B cell (primary cell): ENCODE results near the gene HMCN1.

Experiments
- EZH2 ChIP-seq: IDR thresholded peaks from 2 replicates; pipeline ENCODE4 v1.6.1; 2012; ENCODE audit warnings: borderline replicate concordance, low read depth, mild to moderate bottlenecking, moderate library complexity, low read length; ENCODE audit not compliant: insufficient read depth, poor library complexity, severe bottlenecking
- TF ChIP-seq, protein P1 (sequence below): fragments of 200-600 bp; IDR thresholded peaks from one replicate; pipeline ENCODE4 v1.8.0; 2022; ENCODE audit warnings: antibody characterized with exemption, mild to moderate bottlenecking

DNA sequence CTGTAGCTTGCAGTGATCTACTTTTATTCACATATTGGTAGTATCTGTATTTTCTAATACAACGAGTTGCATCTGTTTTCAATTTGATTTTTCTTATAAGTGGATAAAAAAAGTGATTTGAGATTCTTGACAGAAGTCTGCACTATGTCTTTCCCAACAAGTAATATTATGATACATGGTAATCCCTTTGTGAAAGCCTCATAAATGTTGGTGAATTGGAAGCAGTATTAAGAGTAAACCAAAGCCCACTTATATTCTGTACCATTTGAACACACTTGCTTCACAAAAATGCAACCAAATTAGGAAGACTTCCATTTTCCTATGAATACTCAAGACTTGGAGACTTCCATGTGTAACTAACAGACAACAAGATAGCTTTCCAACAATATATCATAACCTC lies 172.0 kb downstream of the HMCN1 start:
- TF ChIP-seq, protein P1, sequence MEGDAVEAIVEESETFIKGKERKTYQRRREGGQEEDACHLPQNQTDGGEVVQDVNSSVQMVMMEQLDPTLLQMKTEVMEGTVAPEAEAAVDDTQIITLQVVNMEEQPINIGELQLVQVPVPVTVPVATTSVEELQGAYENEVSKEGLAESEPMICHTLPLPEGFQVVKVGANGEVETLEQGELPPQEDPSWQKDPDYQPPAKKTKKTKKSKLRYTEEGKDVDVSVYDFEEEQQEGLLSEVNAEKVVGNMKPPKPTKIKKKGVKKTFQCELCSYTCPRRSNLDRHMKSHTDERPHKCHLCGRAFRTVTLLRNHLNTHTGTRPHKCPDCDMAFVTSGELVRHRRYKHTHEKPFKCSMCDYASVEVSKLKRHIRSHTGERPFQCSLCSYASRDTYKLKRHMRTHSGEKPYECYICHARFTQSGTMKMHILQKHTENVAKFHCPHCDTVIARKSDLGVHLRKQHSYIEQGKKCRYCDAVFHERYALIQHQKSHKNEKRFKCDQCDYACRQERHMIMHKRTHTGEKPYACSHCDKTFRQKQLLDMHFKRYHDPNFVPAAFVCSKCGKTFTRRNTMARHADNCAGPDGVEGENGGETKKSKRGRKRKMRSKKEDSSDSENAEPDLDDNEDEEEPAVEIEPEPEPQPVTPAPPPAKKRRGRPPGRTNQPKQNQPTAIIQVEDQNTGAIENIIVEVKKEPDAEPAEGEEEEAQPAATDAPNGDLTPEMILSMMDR: no peak
- TF ChIP-seq EZH2: no peak
